Trophoblast cell (in vitro differentiated cells and primary cell): ENCODE data around the gene SEMA4C.

Experiments used
- DNase-seq, 2 donors: peaks; one replicate each; pipeline ENCODE4 v3.0.0-alpha.2; 2016
- H2AFZ ChIP-seq: 2 replicates; pipeline ENCODE4 v1.6.1; 2013; ENCODE audit warnings: low read length, moderate library complexity, mild to moderate bottlenecking; ENCODE audit not compliant: insufficient read depth, poor library complexity
- H2AK5ac ChIP-seq: 2 replicates; pipeline ENCODE4 v1.6.1; 2013; ENCODE audit warnings: mild to moderate bottlenecking, low read length
- H2BK120ac ChIP-seq: 2 replicates; pipeline ENCODE4 v1.6.1; 2013; ENCODE audit warnings: low read length, mild to moderate bottlenecking, moderate library complexity; ENCODE audit not compliant: insufficient read depth, poor library complexity
- H2BK12ac ChIP-seq: 2 replicates; pipeline ENCODE4 v1.6.1; 2013; ENCODE audit warnings: mild to moderate bottlenecking, low read length, moderate library complexity
- H2BK5ac ChIP-seq: 2 replicates; pipeline ENCODE4 v1.6.1; 2013; ENCODE audit warnings: low read length, low read depth, moderate library complexity, mild to moderate bottlenecking; ENCODE audit not compliant: poor library complexity
- H3K14ac ChIP-seq: 2 replicates; pipeline ENCODE4 v1.6.1; 2013; ENCODE audit warnings: mild to moderate bottlenecking, low read length
- H3K18ac ChIP-seq: 2 replicates; pipeline ENCODE4 v1.6.1; 2013; ENCODE audit warnings: mild to moderate bottlenecking, low read length
- H3K23ac ChIP-seq: 2 replicates; pipeline ENCODE4 v1.6.1; 2013; ENCODE audit warnings: low read length
- H3K27ac ChIP-seq: 2 replicates; pipeline ENCODE4 v1.5.1; 2013; ENCODE audit warnings: low read depth, mild to moderate bottlenecking, inconsistent platforms, low read length, moderate library complexity
- H3K27me3 ChIP-seq: 2 replicates; pipeline ENCODE4 v1.6.1; 2013; ENCODE audit warnings: inconsistent platforms, mild to moderate bottlenecking, low read length, moderate library complexity; ENCODE audit not compliant: insufficient read depth
- H3K36me3 ChIP-seq, 2 experiments: 1 replicate in 1 of 2; 2 replicates in 1 of 2; pipeline ENCODE4 v1.6.1; 2013; ENCODE audit warnings: low read length in 2 of 2, mild to moderate bottlenecking in 2 of 2, moderate library complexity in 1 of 2; ENCODE audit not compliant: insufficient read depth in 2 of 2, control insufficient read depth in 1 of 2
- H3K4ac ChIP-seq: 2 replicates; pipeline ENCODE4 v1.6.1; 2013; ENCODE audit warnings: low read depth, mild to moderate bottlenecking, low read length, moderate library complexity
- H3K4me1 ChIP-seq, 2 experiments: 1 replicate in 1 of 2; 2 replicates in 1 of 2; pipeline ENCODE4 v1.6.1; 2013; ENCODE audit warnings: low read length in 2 of 2, mild to moderate bottlenecking in 2 of 2, moderate library complexity in 1 of 2; ENCODE audit not compliant: insufficient read depth in 2 of 2, control insufficient read depth in 1 of 2
- H3K4me2 ChIP-seq: 2 replicates; pipeline ENCODE4 v1.6.1; 2013; ENCODE audit warnings: inconsistent platforms, mild to moderate bottlenecking, low read length, moderate library complexity
- H3K4me3 ChIP-seq: 2 replicates; pipeline ENCODE4 v1.5.1; 2013; ENCODE audit warnings: mild to moderate bottlenecking, low read depth, low read length, inconsistent platforms
- H3K79me1 ChIP-seq: one replicate; pipeline ENCODE4 v1.6.1; 2013; ENCODE audit warnings: low read length
- H3K79me2 ChIP-seq: 2 replicates; pipeline ENCODE4 v1.6.1; 2013; ENCODE audit warnings: low read length, mild to moderate bottlenecking; ENCODE audit not compliant: control insufficient read depth, insufficient read depth, poor library complexity
- H3K9ac ChIP-seq: 2 replicates; pipeline ENCODE4 v1.6.1; 2013; ENCODE audit warnings: mild to moderate bottlenecking, low read length
- H3K9me3 ChIP-seq: 2 replicates; pipeline ENCODE4 v1.6.1; 2013; ENCODE audit warnings: low read depth, mild to moderate bottlenecking, control low read depth, inconsistent platforms, low read length; ENCODE audit not compliant: insufficient read depth
- H4K12ac ChIP-seq: 2 replicates; pipeline ENCODE4 v1.6.1; 2013; ENCODE audit warnings: low read depth, mild to moderate bottlenecking, low read length, moderate library complexity
- H4K8ac ChIP-seq: 2 replicates; pipeline ENCODE4 v1.6.1; 2013; ENCODE audit warnings: low read depth, mild to moderate bottlenecking, low read length, moderate library complexity
- H4K91ac ChIP-seq: one replicate; pipeline ENCODE4 v1.6.1; 2013; ENCODE audit warnings: low read depth, mild to moderate bottlenecking, low read length, moderate library complexity
- WGBS: extraction: QIAGEN DNeasy Blood & Tissue Kit; methylation state at CpG from one replicate; pipeline ENCODE4 v1.1.7; 2013; ENCODE audit warnings: missing lambda C conversion rate; ENCODE audit not compliant: insufficient read length, insufficient coverage; ENCODE audit errors: extremely low coverage; 5-methylcytosine and 5-hydroxymethylcytosine counted together

The SEMA4C gene

GRCh38 chr2:96809951-96810782 is 59.7 kb downstream of the SEMA4C start:
- Histone ChIP-seq H3K9ac (no peak overlapping the region), H3K23ac (no peak overlapping the region), H3K27me3 (no peaks in the 10 kb centered on the region), H2BK12ac (no peak overlapping the region), H3K9me3 (peaks cover 3% of the 10 kb centered on the region), H4K8ac (no peak overlapping the region), H2BK5ac (no peak overlapping the region), H3K36me3 (peaks cover 9 to 19% of the 10 kb centered on the region in 2 experiments), H3K4ac (no peak overlapping the region), H4K91ac (no peak overlapping the region), H3K4me3 (no peak overlapping the region), H2BK120ac (no peak overlapping the region), H3K4me2 (no peak overlapping the region), H2AK5ac (no peak overlapping the region), H2AFZ (no peak overlapping the region), H4K12ac (no peak overlapping the region), H3K79me1 (no peaks in the 10 kb centered on the region), H3K18ac (no peak overlapping the region), H3K79me2 (no peaks in the 10 kb centered on the region), H3K14ac (no peak overlapping the region), H3K4me1 (peaks cover under 1% of the 10 kb centered on the region in 2 experiments), H3K27ac (no peak overlapping the region)
- no CpG with 5 or more reads among the region's 12 CpGs for WGBS
- no peak for DNase-seq
